PC-9 (cell line): ENCODE measurements around the gene ETS1.

ENCODE experiments used
- EZH2 ChIP-seq: fragments of 200-600 bp; sonication (generic); IDR thresholded peaks from 2 replicates; pipeline ENCODE4 v1.8.0; 2017; ENCODE audit warnings: antibody characterized with exemption, low read depth
- TF ChIP-seq, protein P1 (sequence below): fragments of 200-600 bp; sonication (generic); conservative IDR thresholded peaks from 2 replicates; pipeline ENCODE4 v1.6.1; 2017; ENCODE audit warnings: mixed run types, antibody characterized with exemption, mild to moderate bottlenecking, moderate library complexity

DNA sequence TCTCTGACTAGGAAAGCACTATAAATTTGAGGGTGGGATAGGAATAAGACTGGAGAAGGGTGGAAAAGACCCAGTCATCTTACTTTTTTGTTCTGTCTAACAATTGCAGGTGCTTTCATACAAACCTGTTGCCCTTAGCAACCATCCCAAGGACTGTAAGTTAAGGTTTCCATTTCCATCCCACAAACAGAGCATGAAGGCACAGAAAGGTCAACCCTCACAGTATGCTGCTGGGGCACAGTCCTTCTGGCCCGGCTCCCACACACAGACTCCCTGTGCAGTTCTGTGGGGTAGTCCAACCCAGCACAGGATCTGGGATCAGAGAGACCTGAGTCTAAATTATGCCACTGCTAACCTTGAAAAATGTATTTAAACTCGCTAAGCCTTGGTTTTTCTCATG is 38.4 kb upstream of the ETS1 start:
- TF ChIP-seq, protein P1, sequence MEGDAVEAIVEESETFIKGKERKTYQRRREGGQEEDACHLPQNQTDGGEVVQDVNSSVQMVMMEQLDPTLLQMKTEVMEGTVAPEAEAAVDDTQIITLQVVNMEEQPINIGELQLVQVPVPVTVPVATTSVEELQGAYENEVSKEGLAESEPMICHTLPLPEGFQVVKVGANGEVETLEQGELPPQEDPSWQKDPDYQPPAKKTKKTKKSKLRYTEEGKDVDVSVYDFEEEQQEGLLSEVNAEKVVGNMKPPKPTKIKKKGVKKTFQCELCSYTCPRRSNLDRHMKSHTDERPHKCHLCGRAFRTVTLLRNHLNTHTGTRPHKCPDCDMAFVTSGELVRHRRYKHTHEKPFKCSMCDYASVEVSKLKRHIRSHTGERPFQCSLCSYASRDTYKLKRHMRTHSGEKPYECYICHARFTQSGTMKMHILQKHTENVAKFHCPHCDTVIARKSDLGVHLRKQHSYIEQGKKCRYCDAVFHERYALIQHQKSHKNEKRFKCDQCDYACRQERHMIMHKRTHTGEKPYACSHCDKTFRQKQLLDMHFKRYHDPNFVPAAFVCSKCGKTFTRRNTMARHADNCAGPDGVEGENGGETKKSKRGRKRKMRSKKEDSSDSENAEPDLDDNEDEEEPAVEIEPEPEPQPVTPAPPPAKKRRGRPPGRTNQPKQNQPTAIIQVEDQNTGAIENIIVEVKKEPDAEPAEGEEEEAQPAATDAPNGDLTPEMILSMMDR: no peak
- TF ChIP-seq EZH2: no peak
